GM18508 (cell line): ENCODE results near the gene GLTP.

Experiments used
- ATAC-seq: cut with Tn5 transposase; IDR thresholded peaks from one replicate; pipeline ENCODE4 v1.9.1; 2021; ENCODE audit warnings: moderate number of reproducible peaks; ENCODE audit not compliant: insufficient read depth, unreplicated experiment

GLTP gene

DNA sequence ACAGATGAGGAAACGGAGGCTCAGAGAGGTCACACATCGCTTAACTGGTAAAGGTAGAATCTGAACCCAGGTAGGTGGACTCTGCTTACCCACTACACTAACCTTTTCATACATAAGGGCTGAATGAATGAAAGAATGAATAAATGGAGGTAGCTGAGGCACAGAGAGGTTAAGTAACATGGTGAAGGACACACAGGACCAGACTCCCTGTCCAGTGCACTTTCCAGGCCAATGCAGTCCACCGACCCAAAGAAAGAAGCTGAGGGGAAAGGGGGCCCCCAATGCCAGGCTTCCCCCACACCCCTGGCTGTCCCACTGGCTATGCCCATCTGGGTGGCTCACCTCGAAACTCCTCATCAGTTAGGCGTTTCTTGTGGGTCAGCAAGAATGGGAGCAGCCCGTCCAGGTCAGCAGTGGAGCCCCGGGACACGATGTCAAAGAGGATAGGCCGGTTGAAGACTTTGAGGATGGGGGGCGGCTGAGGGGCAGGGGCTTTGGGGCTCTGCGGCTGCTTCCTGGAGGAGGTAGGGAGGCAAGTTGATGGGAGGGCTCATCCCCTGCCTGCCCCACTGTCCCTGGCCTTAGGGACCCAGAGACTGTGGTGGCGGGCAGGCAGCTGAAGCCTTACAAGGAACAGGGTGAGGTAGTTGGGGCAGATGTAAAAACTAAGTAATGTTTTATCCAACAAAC lies 72.2 kb downstream of the GLTP start:
- ATAC-seq, result no peak

DNA sequence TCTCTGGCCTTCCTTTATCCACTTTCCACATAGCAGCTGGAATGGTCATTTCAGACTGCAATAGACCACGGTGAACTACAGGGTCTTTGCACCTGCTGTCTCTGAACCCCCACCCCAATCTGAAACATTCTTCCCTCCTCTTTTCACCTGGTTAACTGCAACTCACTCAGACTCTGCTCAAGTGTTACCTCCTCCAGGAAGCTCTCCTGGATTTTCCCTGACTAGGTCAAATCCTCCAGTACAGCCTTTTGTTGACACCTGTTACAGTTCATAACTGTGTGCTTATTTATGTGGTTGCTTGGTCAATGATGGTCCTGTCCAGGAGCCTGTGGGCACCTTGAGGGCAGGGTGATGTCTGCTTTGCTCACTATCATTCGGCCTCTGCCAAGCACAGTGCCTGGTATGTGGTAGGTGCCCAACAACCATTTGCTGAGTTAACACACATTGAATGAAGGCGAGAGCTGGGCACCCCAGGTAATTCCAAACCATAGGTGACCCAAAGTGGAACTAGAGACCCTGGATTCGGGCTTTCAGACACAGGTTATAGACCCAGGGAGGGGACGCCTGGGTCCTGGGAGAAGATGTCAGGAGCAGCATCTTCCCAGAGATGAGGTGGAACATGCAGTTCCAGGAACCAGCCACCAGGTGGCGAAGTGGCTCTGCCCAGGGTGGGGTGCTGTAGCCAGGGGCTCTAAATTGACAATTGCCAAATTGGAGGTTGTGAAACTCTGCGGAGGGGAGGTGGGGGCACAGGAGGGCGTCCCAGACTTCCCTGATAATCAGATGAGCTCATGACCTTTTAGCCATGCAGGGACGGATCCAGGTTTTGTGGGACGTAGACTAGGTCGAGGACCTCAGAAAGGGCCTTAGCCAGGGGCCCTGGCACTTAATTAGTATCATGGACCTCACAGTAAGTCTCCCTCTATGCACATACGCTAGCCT lies 75.2 kb downstream of the GLTP start:
- ATAC-seq, result no peak

DNA sequence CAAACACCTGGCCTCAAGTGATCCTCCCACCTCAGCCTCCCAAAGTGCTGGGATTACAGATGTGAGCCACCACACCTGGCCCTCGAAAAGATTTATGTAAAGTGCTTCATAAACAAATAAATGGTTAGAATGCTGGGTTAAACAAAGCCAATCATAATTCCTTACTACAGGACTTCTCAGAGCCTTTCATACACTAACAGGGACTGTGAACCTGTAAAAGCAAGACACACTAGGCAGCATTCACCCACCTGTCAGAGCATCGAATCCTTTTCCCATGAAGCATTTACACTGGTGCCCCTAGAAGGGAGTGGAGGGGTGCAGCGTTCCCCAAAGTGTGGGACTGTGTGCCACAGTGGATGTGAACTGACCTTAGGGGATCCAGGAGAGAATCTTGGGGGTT lies 76.7 kb downstream of the GLTP start:
- ATAC-seq, result no peak

DNA sequence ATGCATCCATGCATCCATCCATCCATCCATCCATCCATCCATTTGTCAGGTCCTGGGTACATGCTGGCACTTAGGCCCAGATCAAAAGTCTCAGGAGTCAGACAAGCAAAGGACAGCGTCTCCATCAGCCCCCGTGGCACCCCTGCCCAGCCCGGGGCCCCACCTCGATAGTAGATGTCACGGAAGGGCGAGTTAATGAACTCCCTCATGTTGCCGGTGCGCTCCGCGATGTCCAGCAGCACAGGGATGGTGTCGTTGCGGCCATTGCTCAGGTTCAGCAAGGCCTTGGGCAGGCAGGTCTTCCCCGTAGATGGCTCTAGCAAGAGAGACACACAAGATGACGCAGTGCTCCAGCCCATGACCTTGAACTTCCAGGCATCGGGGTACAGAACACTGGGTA lies 77.5 kb downstream of the GLTP start:
- ATAC-seq, result no peak
